ENCODE data around the gene AARS2.

- TF ChIP-seq, protein P1, sequence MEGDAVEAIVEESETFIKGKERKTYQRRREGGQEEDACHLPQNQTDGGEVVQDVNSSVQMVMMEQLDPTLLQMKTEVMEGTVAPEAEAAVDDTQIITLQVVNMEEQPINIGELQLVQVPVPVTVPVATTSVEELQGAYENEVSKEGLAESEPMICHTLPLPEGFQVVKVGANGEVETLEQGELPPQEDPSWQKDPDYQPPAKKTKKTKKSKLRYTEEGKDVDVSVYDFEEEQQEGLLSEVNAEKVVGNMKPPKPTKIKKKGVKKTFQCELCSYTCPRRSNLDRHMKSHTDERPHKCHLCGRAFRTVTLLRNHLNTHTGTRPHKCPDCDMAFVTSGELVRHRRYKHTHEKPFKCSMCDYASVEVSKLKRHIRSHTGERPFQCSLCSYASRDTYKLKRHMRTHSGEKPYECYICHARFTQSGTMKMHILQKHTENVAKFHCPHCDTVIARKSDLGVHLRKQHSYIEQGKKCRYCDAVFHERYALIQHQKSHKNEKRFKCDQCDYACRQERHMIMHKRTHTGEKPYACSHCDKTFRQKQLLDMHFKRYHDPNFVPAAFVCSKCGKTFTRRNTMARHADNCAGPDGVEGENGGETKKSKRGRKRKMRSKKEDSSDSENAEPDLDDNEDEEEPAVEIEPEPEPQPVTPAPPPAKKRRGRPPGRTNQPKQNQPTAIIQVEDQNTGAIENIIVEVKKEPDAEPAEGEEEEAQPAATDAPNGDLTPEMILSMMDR (conservative IDR thresholded peaks at IDR 0.05): no peak
- TF ChIP-seq EZH2 (IDR thresholded peaks at IDR 0.05; ENCODE audit: low read depth): no peak
These were observed 2.4 kb upstream of the AARS2 start for GRCh38 chr6:44315516-44315915.
